ENCODE measurements around the gene SIRT3.
"Not testable (repeated sequence)": the region's sequence is repeated elsewhere in the genome, so short reads cannot be mapped to it uniquely, and the experiment has no call there.

The SIRT3 gene

GRCh38 chr11:244376-244775 is 8.2 kb upstream of the SIRT3 start:
- in situ Hi-C loops (cut with MboI; ENCODE audit: low sequenced_read_pairs), result no loop called here

- in situ Hi-C loops (cut with MboI; ENCODE audit: low sequenced_read_pairs), result no loop called here
Observed at GRCh38 chr11:241634-242033, 5.5 kb upstream of the SIRT3 start.

- in situ Hi-C loops (cut with MboI; ENCODE audit: low sequenced_read_pairs), result no loop called here
Observed at GRCh38 chr11:240315-240714, 4.2 kb upstream of the SIRT3 start.

DNA sequence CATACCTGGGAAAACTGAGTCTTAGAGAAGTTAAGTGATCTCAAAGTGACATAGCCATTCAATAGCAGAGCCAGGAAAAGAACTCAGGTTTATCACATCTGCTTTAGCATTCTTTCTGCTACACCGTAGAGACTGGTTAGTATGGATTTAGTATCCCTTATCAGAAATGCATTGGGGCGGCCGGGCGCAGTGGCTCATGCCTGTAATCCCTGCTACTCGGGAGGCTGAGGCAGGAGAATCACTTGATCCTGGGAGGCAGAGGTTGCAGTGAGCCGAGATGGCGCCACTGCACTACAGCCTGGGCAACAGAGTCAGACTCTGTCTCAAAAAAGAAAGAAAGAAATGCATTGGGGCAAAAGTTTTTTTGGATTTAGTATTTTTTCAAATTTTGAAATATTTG is 2.2 kb upstream of the SIRT3 start:
- in situ Hi-C loops (cut with MboI; ENCODE audit: low sequenced_read_pairs), result not testable (repeated sequence)

- in situ Hi-C loops (cut with MboI; ENCODE audit: low sequenced_read_pairs), result no loop called here
Observed at GRCh38 chr11:236774-237767, 929 bp upstream of the SIRT3 start, which contains the start of gene PSMD13. PSMD13 (plus strand) TSS chr11:236976; CDS start chr11:237050, 74 bp downstream.

- in situ Hi-C loops (cut with MboI; ENCODE audit: low sequenced_read_pairs), result no loop called here
Observed at GRCh38 chr11:235609-235996, 539 bp downstream of the SIRT3 start.

GRCh38 chr11:235180-235579 is 962 bp downstream of the SIRT3 start:
- in situ Hi-C loops (cut with MboI; ENCODE audit: low sequenced_read_pairs), result no loop called here

GRCh38 chr11:232783-233565 is 3.2 kb downstream of the SIRT3 start:
- in situ Hi-C loops (cut with MboI; ENCODE audit: low sequenced_read_pairs), result no loop called here

DNA sequence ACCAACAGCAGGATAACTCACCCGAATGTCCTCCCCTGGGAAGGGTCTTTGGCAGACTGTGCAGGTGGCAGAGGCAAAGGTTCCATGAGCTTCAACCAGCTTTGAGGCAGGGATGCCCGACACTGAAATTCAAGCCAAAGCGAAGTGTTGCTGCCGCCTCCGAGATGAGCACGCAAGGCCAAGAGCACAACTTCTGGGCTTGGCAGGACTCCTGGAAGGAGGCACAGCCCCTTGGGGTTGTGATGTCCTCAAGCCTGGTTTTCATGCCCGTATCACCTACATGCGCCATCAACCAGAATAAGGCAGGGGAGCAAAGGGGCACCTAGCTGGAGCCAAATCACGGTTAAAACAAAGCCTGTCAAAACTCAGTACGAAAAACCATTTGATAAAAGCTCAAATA is 5.7 kb downstream of the SIRT3 start:
- in situ Hi-C loops (cut with MboI; ENCODE audit: low sequenced_read_pairs), result no loop called here

DNA sequence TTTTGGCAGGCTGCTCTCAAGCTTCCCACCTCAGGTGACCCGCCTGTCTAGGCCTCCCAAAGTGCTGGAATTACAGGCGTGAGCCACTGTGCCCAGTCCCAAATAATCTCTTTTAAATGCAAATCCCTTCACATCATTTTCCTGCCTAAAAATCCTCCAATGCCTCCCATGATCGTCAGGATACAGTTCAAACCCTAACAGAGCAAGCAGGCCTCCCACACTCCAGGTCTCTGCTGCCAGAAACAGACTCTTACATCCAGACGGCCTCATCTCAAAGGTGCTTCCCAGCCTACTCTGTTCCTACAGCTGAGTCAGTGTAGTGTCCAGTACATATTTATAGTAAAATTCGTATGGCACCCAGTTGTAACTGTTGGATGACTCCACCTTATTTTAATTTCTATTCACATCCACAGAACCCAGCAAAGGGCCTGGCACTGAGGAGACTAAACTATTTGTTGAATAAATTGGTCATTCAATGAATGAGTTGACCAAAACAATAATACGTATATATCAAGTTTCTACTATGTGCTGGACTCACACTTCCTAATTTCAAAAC is 8.2 kb downstream of the SIRT3 start:
- in situ Hi-C loops (cut with MboI; ENCODE audit: low sequenced_read_pairs), result no loop called here

GRCh38 chr11:225734-226453 is 10.2 kb downstream of the SIRT3 start:
- in situ Hi-C loops (cut with MboI; ENCODE audit: low sequenced_read_pairs), result no loop called here

GRCh38 chr11:224424-224823 is 11.7 kb downstream of the SIRT3 start:
- in situ Hi-C loops (cut with MboI; ENCODE audit: low sequenced_read_pairs), result no loop called here

- in situ Hi-C loops (cut with MboI; ENCODE audit: low sequenced_read_pairs), result no loop called here
Observed at GRCh38 chr11:223884-224283, 12.3 kb downstream of the SIRT3 start.

GRCh38 chr11:223026-223789 is 12.9 kb downstream of the SIRT3 start:
- in situ Hi-C loops (cut with MboI; ENCODE audit: low sequenced_read_pairs), result no loop called here

GRCh38 chr11:221998-222789 is 13.9 kb downstream of the SIRT3 start:
- in situ Hi-C loops (cut with MboI; ENCODE audit: low sequenced_read_pairs), result no loop called here

DNA sequence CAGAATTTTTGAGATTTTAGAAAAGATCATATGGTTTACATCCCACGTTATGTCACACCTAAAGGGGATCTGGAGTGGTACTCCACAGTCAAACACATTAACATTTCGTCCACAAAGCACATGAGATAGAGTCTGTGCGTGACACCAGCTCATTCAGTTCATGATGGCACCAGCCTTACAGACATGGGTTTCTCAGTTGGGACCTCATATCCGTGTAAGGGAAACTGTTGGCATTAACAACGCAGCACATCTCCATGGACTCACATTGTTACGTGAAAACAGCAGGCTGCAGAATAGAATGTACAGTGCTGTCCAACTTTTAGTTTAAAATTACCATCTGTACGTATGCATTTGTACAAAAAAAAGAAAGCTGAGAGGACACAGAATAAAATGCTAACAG is 14.6 kb downstream of the SIRT3 start:
- in situ Hi-C loops (cut with MboI; ENCODE audit: low sequenced_read_pairs), result no loop called here

DNA sequence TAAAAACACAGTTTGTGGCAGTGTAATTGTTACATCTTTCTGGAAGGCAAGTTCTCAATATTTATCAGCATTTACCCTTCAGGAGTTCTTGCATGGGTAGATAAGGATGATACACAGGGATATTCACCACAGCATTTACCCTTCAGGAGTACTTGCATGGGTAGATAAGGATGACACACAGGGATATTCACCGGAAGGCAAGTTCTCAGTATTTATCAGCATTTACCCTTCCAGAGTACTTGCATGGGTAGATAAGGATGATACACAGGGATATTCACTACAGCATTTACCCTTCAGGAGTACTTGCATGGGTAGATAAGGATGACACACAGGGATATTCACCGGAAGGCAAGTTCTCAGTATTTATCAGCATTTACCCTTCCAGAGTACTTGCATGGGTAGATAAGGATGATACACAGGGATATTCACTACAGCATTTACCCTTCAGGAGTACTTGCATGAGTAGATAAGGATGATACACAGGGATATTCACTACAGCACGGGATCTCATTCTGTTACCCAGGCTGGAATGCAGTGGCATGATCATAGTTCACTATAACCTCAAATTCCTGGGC is 15.4 kb downstream of the SIRT3 start:
- in situ Hi-C loops (cut with MboI; ENCODE audit: low sequenced_read_pairs), result not testable (repeated sequence)

DNA sequence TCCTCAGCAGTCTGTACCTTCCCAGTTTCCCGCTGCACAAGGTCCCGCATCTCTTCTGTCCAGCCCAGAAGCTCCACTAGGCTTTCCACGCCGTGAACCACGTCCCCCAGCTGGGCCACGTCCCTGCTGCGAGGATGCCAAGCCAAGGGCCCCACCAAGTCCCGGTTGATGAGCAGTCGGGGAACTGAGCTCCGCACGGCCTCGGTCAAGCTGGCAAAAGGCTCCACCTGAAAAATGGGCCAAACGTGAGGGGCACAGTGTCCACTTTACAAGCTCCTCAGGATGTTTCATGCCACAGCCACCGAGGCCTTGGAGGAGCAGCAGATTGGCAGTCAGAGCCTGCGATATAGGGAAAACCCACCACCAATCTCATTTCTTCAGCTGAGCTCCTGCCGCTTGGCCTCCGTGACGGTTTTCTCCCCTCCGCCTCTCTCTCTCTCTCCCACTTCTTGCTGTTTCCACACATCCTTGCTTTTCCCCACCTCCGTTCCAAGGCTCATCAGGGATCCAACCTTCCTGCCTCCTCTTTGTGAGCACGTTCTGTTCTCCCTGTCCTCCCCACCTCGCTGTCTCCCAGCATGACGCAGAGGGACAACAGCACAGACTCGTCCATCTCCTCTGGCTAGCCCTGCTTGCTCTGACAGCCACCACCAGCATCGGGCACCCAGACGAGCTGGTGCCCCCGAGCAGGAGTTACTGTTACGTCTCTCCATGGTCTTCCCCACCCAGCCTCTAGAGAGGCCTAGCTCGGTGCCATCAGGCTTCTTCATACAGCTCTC is 17.1 kb downstream of the SIRT3 start:
- in situ Hi-C loops (cut with MboI; ENCODE audit: low sequenced_read_pairs), result no loop called here

All from HL-60/S4 treated with phorbol 12-myristate 13-acetate at 8.2 ng/mL for 4 days and 3 days (cell line).